ENCODE results near the gene MYRFL.

DNA sequence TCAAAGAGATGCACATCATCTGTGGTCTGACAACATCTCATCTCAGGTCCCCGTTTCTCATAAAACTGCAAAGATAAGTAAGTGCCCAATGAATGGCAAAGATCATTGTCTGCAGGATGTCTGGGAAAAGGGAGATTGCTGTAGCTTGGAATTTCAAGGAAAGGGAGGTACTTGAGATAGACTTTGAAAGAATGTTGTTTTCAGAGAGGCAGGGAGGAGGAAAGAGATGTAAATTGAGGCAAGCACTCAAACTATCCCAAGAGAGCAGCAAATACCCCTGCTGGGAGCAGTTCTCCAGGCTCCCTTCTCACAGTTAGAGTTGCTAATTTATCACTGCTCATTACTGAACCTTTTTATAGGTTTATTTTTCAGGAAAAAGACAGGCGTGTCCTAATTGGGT is 107.1 kb downstream of the MYRFL start:
- TF ChIP-seq, protein P1, sequence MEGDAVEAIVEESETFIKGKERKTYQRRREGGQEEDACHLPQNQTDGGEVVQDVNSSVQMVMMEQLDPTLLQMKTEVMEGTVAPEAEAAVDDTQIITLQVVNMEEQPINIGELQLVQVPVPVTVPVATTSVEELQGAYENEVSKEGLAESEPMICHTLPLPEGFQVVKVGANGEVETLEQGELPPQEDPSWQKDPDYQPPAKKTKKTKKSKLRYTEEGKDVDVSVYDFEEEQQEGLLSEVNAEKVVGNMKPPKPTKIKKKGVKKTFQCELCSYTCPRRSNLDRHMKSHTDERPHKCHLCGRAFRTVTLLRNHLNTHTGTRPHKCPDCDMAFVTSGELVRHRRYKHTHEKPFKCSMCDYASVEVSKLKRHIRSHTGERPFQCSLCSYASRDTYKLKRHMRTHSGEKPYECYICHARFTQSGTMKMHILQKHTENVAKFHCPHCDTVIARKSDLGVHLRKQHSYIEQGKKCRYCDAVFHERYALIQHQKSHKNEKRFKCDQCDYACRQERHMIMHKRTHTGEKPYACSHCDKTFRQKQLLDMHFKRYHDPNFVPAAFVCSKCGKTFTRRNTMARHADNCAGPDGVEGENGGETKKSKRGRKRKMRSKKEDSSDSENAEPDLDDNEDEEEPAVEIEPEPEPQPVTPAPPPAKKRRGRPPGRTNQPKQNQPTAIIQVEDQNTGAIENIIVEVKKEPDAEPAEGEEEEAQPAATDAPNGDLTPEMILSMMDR (IDR thresholded peaks at IDR 0.05; ENCODE audit: borderline replicate concordance, extremely low read depth, low read length, poor library complexity, severe bottlenecking) = no peak
- TF ChIP-seq EZH2 (IDR thresholded peaks at IDR 0.05; ENCODE audit: borderline replicate concordance, low read depth, low read length, severe bottlenecking) = no peak

All from DND-41 (cell line).